Naive B cell (primary cell): ENCODE results near the gene EXOC2. TPM values are rescaled to one million over a fixed set of nuclear protein-coding genes. Genes with fewer than 3 reads are reported as not detected.
A peak's percentile ranks its signal among the peaks of the same experiment; 100 is the strongest.

Source experiments
- ATAC-seq, 2 donors: fragments of 150-1000 bp; cut with Tn5 transposase; 2 replicates each; pipeline ENCODE4 v1.10.0; 2021; ENCODE audit warnings: low read depth in 2 of 2, mild to moderate bottlenecking in 2 of 2, moderate library complexity in 2 of 2
- DNase-seq: peaks from one replicate; pipeline ENCODE4 v3.0.0; 2022
- H3K27ac Mint-ChIP-seq, 6 donors: one replicate each; pipeline ENCODE4 v1.8.0; 2020 to 2022; ENCODE audit warnings: mild to moderate bottlenecking in 6 of 6, mixed read lengths in 6 of 6, moderate library complexity in 5 of 6, inconsistent platforms in 2 of 6
- H3K27me3 Mint-ChIP-seq, 3 donors: one replicate each; pipeline ENCODE4 v1.8.0; 2021 to 2022; ENCODE audit warnings: mixed read lengths in 3 of 3, mild to moderate bottlenecking in 1 of 3
- H3K36me3 Mint-ChIP-seq, 2 donors: one replicate each; pipeline ENCODE4 v1.8.0; 2020 to 2022; ENCODE audit warnings: mixed read lengths in 2 of 2, inconsistent platforms in 1 of 2, mild to moderate bottlenecking in 1 of 2
- H3K4me1 Mint-ChIP-seq, 3 donors: one replicate each; pipeline ENCODE4 v1.8.0; 2020 to 2022; ENCODE audit warnings: mixed read lengths in 3 of 3, inconsistent platforms in 1 of 3, mild to moderate bottlenecking in 1 of 3, moderate library complexity in 1 of 3
- H3K4me3 Mint-ChIP-seq, 8 donors: one replicate each; pipeline ENCODE4 v1.8.0; 2020 to 2022; ENCODE audit warnings: mild to moderate bottlenecking in 8 of 8, mixed read lengths in 8 of 8, moderate library complexity in 8 of 8, inconsistent platforms in 2 of 8
- H3K9me3 Mint-ChIP-seq, 7 donors: one replicate each; pipeline ENCODE4 v1.8.0; 2020 to 2022; ENCODE audit warnings: mixed read lengths in 7 of 7, mild to moderate bottlenecking in 5 of 7, inconsistent platforms in 2 of 7, moderate library complexity in 1 of 7
- polyA plus RNA-seq, 6 donors: library from polyadenylated mRNA; unstranded; fragments of 300-500 nt; fragmentation: Illumina TruSeq; gene quantifications; one replicate each; pipeline ENCODE4 v1.2.3, GENCODE V29; 2021; ENCODE audit warnings: low read depth in 6 of 6

Gene EXOC2
- polyA plus RNA-seq, 6 donors from 2014 or later, result 18.0 to 34.8 (median 28.6) TPM

DNA sequence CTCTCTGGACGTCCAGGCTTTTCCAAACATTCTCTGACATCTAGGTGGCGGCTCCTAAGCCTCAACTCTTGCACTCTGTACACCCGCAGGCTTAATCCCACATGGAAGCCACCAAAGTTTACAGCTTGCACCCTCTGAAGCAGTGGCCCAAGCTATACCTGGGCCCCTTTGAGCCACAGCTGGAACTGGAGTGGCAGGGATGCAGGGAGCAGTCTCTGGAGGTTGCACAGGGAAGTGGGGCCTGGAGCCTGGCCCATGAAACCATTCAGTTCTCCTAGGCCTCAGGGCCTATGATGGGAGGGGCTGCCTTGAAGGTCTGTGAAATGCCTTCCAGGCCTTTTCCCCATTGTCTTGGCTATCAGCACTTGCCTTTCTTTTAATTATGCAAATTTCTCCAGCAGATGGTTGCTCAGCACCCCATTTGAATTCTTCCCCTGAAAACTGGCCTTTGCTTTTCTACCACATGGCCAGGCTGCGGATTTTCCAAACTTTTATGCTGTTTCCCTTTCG, 236.5 kb downstream of the EXOC2 start:
- Mint-ChIP-seq H3K4me1 (no peaks in the 10 kb centered on the region), H3K9me3 (peaks cover 0 to 13% (median 1%) of the 10 kb centered on the region in 7 donors), H3K27me3 (peaks cover 0 to 3% (median 0%) of the 10 kb centered on the region in 3 donors), H3K27ac (no peak overlapping the region), H3K36me3 (peaks cover 0 to 5% of the 10 kb centered on the region in 2 donors), H3K4me3 (no peak overlapping the region)
- ATAC-seq, result no peak
- no peak for DNase-seq

DNA sequence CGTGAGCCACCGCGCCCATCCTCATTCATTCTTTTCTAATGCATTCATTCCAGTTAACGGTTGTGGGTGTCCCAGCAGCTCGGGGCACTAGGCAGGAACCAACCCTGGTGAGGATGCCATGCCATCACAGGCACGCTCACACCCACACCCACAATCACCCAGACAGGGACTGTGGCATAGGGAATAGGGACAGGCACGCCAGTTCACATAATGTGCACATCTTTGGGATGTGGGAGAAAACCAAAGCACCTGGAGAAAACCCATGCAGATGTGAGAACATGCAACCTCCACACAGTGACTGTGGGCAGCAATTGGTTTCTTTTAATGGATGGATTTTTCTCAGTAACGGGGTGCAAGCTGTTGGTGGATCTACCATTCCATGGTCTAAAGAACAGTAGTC, 237.1 kb downstream of the EXOC2 start:
- DNase-seq, result no peak
- no peaks in the 10 kb centered on the region for H3K4me1 Mint-ChIP-seq
- ATAC-seq, result no peak
- no peak overlapping the region for H3K4me3 Mint-ChIP-seq
- peaks cover 0 to 13% (median 1%) of the 10 kb centered on the region in 7 donors for H3K9me3 Mint-ChIP-seq
- no peak overlapping the region for H3K27ac Mint-ChIP-seq
- peaks cover 0 to 5% of the 10 kb centered on the region in 2 donors for H3K36me3 Mint-ChIP-seq
- peaks cover 0 to 3% (median 0%) of the 10 kb centered on the region in 3 donors for H3K27me3 Mint-ChIP-seq

DNA sequence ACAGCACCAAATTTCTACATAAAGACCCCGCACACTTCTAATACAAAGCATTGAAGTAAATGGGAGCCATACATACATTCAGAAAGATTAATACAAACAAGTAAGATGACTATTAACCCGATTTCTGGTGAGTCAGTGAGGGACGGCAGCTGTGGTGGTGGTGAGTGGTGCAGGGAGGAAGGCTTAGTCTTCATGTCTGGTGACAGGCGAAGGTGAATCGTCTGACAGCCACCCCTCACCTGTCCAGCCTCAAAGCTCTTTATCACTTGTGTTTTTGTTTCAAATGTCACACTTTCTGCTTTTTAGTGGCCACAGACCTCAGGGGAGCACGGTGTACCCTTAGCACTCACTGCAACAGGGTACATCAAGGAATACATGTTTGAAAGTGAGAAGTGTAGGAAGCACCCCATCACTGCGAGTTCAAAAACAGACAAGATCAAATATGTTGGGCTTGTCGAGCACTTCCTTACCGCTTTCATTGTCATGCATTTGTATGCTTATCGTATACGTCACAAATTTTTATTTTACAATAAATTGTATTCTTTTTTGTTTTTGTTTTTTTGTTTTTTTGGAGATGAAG, 237.8 kb downstream of the EXOC2 start:
- ATAC-seq, result no peak
- no peaks in the 10 kb centered on the region for H3K4me1 Mint-ChIP-seq

DNA sequence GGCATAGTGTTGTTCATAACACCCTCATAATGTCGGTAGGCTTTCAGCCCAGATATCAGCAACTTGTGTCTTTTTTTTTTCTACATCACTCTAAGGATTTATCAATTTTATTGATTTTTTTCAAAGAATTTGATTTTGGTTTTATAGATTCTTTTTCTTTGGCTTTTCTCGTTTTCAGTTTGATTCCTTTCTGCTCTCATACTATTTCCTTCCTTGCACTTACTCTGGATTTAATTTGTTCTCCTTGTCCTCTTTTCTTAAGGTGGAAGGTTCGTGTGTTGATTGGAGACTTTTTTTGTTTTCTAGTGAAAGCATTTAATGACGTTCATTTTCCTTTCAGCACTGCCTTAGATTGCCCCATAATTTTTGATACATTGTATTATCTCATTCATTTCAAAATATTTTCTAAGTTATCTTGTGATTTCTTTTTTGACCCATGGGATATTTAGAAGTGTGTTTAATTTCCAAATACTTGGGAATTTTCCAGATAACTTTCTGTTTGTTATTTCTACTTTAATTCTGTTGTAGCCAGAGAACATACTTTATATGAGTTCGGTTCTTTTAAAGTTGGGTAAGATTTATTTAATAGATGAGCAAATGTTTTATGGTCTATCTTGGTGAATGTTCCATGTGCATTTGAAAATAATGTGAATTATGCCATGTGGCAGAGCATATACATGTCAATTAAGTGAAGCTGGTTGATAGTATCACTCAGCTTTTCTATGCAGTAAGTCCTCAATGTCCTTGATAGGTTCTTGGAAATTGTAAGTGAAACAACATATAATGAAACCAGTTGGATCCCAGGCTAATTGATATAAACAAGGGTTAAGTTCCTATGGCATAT, 238.6 kb downstream of the EXOC2 start:
- Mint-ChIP-seq H3K9me3 (peaks cover 0 to 13% (median 1%) of the 10 kb centered on the region in 7 donors), H3K4me1 (no peaks in the 10 kb centered on the region), H3K4me3 (no peak overlapping the region), H3K27me3 (peaks cover 0 to 3% (median 0%) of the 10 kb centered on the region in 3 donors), H3K27ac (no peak overlapping the region), H3K36me3 (peaks cover 0 to 8% of the 10 kb centered on the region in 2 donors)
- ATAC-seq, result no peak
- no peak for DNase-seq

More for the DNA sequence above, 237.8 kb downstream of the EXOC2 start:
- no peak overlapping the region for H3K27ac Mint-ChIP-seq
- H3K4me3 Mint-ChIP-seq, result no peak overlapping the region
- peaks cover 0 to 3% (median 0%) of the 10 kb centered on the region in 3 donors for H3K27me3 Mint-ChIP-seq
- no peak for DNase-seq
- H3K36me3 Mint-ChIP-seq, result peaks cover 0 to 5% of the 10 kb centered on the region in 2 donors
- H3K9me3 Mint-ChIP-seq, result peaks cover 0 to 13% (median 1%) of the 10 kb centered on the region in 7 donors

DNA sequence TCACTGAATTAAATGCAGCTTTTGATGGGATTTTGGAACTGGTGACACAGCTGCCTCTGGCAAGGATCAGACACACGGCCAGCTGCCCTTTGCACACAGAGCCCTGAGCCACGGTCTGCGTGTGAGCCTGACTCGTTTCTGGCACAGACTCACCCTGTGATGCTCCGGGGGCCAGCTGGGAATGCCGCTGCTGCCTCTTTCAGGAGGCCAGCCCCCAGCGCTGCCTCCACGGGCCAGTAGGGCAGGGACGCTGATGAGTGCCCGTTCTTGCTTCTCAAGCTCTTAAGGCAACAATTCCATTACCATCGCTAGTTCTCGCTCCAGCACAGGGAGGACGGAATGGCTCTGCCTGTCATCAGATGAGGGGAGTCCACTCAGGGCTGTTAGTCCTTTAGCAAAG, 239.8 kb downstream of the EXOC2 start:
- Mint-ChIP-seq H3K36me3 (peaks cover 0 to 19% of the 10 kb centered on the region in 2 donors), H3K4me3 (no peak overlapping the region), H3K4me1 (peaks cover 0 to 5% (median 0%) of the 10 kb centered on the region in 3 donors), H3K27me3 (peaks cover 0 to 3% (median 0%) of the 10 kb centered on the region in 3 donors), H3K9me3 (peaks cover 0 to 6% (median 4%) of the 10 kb centered on the region in 7 donors), H3K27ac (no peak overlapping the region)
- ATAC-seq (no peak), DNase-seq (no peak)

DNA sequence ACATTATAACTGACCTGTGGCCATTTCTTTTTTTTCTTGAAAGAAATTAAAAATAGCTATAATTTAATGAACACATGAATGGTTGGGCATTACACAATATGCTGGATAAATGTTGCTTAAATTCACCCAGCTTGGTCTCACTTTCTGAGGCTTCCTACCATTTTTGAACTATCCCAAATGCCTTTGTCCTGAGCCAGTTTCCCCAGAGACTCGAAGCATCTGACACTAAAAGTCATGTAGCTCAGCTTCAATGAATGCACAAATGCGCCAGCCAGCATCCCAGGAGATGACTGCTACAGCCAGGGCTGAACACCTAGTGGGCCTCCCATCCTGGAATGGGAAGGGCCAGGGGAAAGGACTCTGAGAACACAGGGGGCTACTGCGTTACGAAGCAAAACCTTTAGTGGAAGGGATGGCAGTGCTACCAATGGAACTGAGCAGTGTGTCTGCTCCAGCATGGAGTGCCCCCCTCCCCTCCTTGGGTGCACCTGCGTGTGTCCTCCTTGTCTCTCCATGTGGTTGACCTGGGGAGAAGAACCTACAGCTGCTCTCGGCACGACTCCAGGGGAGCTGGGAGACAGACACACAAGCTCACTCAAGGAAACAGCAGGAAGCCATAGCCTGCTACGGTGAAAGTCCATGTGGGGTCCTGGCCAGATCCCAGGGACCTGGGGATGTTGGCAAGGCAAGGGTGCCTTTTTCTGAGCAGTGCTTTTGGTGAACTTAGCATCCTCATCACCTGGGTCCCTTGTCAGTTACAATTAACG, 240.5 kb downstream of the EXOC2 start:
- Mint-ChIP-seq H3K4me1 (peaks cover 0 to 5% (median 0%) of the 10 kb centered on the region in 3 donors), H3K27ac (no peak overlapping the region), H3K36me3 (peaks cover 0 to 16% of the 10 kb centered on the region in 2 donors), H3K9me3 (peaks cover 0 to 5% (median 2%) of the 10 kb centered on the region in 7 donors), H3K27me3 (peaks cover 0 to 3% (median 0%) of the 10 kb centered on the region in 3 donors), H3K4me3 (no peak overlapping the region)
- no peak for DNase-seq
- ATAC-seq, result no peak

DNA sequence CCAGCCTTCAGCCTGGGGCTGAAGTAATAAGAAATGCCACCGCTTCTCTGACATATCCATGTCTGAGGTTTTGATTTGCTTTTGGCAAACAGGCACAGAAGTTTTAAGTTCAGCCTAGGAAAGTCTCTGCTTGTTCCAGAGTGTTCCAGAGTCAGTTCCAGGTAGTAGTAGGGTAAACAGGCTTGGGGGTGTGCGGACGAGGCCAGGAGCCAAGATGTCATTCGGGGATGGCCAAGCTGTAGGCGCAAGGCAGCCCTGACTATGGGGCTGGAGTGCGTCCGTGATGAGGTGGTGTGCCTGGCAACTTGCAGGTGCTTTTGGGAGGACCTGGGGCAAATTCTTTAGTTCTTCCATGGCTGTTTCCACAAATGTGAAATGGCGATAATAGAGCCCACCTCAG, 241.1 kb downstream of the EXOC2 start:
- Mint-ChIP-seq H3K4me3 (no peak overlapping the region), H3K4me1 (peaks cover 0 to 5% (median 0%) of the 10 kb centered on the region in 3 donors), H3K27me3 (peaks cover 0 to 3% (median 0%) of the 10 kb centered on the region in 3 donors), H3K36me3 (peaks cover 0 to 14% of the 10 kb centered on the region in 2 donors), H3K9me3 (peaks cover 0 to 5% (median 0%) of the 10 kb centered on the region in 7 donors), H3K27ac (no peak overlapping the region)
- no peak for ATAC-seq
- DNase-seq, result no peak

DNA sequence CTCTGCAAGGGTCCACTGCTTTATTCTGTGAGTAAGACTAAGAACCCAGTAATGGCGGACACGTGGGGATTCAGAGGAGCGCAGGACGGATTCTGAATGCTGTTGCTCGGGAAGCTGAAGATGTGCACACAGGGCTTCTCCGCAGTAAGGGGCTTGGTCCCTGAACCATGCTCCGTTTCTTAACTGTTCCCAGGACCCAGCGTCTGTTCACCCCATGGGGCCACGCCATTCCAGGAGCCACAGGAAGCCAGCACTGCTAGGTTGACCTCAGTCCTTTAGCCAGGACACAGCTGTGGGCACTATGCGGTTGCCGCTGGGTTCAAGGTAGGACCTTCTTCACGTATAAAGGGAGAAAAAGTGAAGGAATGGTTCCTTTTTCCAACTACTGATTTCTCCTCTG, 241.6 kb downstream of the EXOC2 start:
- Mint-ChIP-seq H3K9me3 (peaks cover 0 to 5% (median 0%) of the 10 kb centered on the region in 7 donors), H3K27ac (no peak overlapping the region), H3K36me3 (peaks cover 0 to 14% of the 10 kb centered on the region in 2 donors), H3K4me1 (peaks cover 0 to 5% (median 0%) of the 10 kb centered on the region in 3 donors), H3K27me3 (peaks cover 0 to 3% (median 0%) of the 10 kb centered on the region in 3 donors), H3K4me3 (no peak overlapping the region)
- DNase-seq, result no peak
- no peak for ATAC-seq

DNA sequence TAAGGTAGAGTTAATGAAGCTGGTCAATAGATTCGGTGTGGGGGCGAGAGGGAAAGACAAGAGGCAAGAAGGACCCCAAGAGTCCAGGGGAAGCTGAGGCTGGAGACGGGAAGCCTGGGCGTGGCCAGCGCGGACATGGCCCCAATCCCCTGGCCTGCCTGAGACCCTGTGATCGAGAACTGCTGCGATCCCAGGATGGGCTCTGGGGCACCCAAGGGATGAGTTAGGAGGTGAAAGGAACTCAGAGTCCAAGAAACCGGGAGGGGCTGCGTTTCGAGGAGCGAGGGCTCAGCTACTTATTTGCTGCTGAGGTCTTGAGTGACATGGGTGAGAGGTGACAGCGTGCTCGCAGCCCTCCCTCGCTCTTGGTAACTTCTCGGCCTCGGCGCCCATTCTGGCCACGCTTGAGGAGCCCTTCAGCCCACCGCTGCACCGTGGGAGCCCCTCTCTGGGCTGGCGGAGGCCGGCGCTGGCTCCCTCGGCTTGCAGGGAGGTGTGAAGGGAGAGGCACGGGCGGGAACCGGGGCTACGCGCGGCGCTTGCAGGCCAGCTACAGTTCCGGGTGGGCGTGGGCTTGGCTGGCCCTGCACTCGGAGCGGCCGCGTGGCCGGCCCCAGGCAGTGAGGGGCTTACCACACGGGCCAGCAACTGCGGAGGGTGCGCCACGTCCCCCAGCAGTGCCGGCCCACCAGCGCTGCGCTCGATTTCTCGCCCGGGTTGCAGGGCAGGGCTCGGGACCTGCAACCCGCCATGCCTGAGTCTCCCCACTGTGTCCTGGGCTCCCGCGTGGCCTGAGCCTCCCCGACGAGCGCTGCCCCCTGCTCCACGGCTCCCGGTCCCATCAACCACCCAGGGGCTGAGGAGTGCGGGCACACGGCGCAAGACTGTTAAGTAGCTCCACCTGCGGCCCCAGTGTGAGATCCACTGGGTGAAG, 243.2 kb downstream of the EXOC2 start:
- no peak for DNase-seq
- Mint-ChIP-seq H3K27ac (no peak overlapping the region), H3K4me3 (peak overlapping the region in 1 of 8 donors; percentile 60), H3K9me3 (peaks cover 0 to 5% (median 0%) of the 10 kb centered on the region in 7 donors), H3K27me3 (peaks cover 0 to 3% (median 0%) of the 10 kb centered on the region in 3 donors), H3K36me3 (peaks cover 0 to 14% of the 10 kb centered on the region in 2 donors), H3K4me1 (peaks cover 4 to 15% (median 11%) of the 10 kb centered on the region in 3 donors)
- ATAC-seq, result no peak

DNA sequence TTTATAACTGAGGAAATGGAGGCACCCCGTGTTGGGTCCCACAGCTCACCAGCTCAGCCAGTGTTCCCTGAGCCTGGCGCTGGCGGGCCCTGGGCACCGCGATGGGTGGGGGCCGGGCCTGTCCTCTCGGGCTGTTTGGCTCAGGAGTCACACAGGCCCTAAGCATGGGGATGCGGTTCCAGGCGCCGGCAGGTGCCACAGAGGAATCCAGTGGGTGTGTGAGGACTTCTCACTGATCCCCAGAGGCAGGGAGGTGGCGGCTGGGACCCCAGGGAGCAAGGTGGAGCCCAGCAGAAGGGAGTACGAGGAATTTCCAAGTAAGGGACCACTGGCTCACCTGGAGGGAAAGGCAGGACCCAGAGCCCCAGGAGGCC, 243.9 kb downstream of the EXOC2 start:
- H3K4me3 Mint-ChIP-seq, result no peak overlapping the region
- H3K27me3 Mint-ChIP-seq, result no peaks in the 10 kb centered on the region
- H3K4me1 Mint-ChIP-seq, result peaks cover 4 to 16% (median 11%) of the 10 kb centered on the region in 3 donors
- H3K27ac Mint-ChIP-seq, result no peak overlapping the region
- ATAC-seq (no peak), DNase-seq (no peak)
- peaks cover 0 to 5% (median 0%) of the 10 kb centered on the region in 7 donors for H3K9me3 Mint-ChIP-seq
- peaks cover 0 to 14% of the 10 kb centered on the region in 2 donors for H3K36me3 Mint-ChIP-seq

DNA sequence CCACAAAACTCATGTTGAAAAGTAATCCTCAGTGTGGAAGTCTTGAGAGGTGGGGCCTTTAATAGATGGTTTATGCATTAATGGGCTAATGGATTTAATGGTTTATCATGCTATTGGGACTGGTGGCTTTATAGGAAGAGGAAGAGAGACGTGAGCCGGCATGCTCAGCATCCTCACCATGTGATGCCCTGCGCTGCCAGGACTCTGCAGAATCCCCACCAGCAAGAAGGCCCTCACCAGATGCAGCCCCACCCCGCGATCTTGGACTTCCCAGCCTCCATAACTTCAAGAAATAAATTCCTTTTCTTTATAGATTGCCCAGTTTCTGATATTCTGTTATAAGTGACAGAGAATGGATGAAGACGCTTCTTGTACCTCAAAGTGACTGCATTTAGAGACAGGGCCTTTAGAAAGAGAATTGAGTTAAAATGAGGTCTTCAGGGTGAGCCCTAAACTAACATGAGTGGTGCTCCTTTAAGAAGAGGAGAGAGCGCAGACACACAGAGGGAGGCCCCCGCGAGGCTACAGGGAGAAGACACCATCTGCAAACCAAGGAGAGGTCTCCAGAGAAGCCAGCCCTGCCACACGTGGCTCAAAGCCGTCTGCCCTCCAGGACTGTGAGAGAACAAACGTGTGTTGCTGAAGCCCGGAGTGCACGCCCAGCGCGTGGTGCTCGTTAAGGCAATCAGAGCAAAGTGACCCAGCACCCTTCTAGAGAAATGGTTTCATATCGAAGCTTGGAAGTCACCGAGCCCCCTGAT, 244.5 kb downstream of the EXOC2 start:
- H3K4me1 Mint-ChIP-seq, result peaks cover 4 to 19% (median 11%) of the 10 kb centered on the region in 3 donors
- no peak for ATAC-seq
- peak overlapping the region in 1 of 6 donors; percentile 52 for H3K27ac Mint-ChIP-seq

More for the DNA sequence above, 244.5 kb downstream of the EXOC2 start:
- Mint-ChIP-seq H3K9me3 (peaks cover 0 to 5% (median 0%) of the 10 kb centered on the region in 7 donors), H3K4me3 (no peak overlapping the region), H3K36me3 (peaks cover 0 to 14% of the 10 kb centered on the region in 2 donors), H3K27me3 (no peaks in the 10 kb centered on the region)
- no peak for DNase-seq
